GM11168 (cell line): ENCODE measurements around the gene LRP8.

ENCODE experiments used
- in situ Hi-C: fragments of 300-500 bp; cut with MboI; formaldehyde crosslinking; loops from one replicate; pipeline ENCODE4 v1.12.0; 2022; ENCODE audit warnings: low sequenced_read_pairs; ENCODE audit not compliant: unreplicated experiment

LRP8 gene

GRCh38 chr1:53328009-53328461, at the start of gene LRP8:
LRP8 (minus strand) TSS chr1:53328070; CDS start chr1:53327912, 158 bp downstream.
- in situ Hi-C loops = no loop called here

GRCh38 chr1:53377438-53377841, 49.6 kb upstream of the LRP8 start:
- in situ Hi-C loops = no loop called here

- in situ Hi-C loops = no loop called here
Observed at GRCh38 chr1:53376742-53377437, 49.0 kb upstream of the LRP8 start.

DNA sequence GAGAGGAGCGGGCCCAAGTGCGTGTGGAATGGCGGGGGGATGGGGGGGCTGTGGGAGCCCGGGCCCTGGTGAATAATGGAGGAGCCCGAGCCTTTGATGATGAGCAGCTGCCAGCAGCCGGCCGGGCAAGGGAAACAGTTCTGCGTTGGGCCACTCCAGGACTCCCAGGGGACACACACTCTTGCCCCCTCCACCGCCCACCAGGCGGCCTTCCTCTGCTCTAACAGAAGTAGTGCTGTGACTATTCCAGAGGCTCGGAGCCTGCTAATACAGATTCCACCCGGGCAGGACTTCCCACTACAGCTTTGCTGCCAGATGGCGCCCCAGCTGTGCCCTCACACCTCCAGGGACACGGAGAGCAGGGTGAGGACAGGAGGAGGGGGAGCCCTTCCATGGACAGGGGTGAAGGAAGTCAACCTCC, 48.2 kb upstream of the LRP8 start:
- in situ Hi-C loops = no loop called here

- in situ Hi-C loops = no loop called here
Observed at GRCh38 chr1:53375440-53375839, 47.6 kb upstream of the LRP8 start.

GRCh38 chr1:53373246-53373645, 45.4 kb upstream of the LRP8 start:
- in situ Hi-C loops = no loop called here

- in situ Hi-C loops = no loop called here
Observed at GRCh38 chr1:53372501-53372951, 44.7 kb upstream of the LRP8 start.

- in situ Hi-C loops = no loop called here
Observed at GRCh38 chr1:53371851-53372250, 44.0 kb upstream of the LRP8 start.

GRCh38 chr1:53371121-53371666, 43.3 kb upstream of the LRP8 start:
- in situ Hi-C loops = no loop called here

- in situ Hi-C loops = no loop called here
Observed at GRCh38 chr1:53370369-53370961, 42.6 kb upstream of the LRP8 start.

GRCh38 chr1:53369761-53370160, 41.9 kb upstream of the LRP8 start:
- in situ Hi-C loops = no loop called here

GRCh38 chr1:53369034-53369750, 41.3 kb upstream of the LRP8 start:
- in situ Hi-C loops = no loop called here

GRCh38 chr1:53368314-53369033, 40.6 kb upstream of the LRP8 start:
- in situ Hi-C loops = no loop called here

DNA sequence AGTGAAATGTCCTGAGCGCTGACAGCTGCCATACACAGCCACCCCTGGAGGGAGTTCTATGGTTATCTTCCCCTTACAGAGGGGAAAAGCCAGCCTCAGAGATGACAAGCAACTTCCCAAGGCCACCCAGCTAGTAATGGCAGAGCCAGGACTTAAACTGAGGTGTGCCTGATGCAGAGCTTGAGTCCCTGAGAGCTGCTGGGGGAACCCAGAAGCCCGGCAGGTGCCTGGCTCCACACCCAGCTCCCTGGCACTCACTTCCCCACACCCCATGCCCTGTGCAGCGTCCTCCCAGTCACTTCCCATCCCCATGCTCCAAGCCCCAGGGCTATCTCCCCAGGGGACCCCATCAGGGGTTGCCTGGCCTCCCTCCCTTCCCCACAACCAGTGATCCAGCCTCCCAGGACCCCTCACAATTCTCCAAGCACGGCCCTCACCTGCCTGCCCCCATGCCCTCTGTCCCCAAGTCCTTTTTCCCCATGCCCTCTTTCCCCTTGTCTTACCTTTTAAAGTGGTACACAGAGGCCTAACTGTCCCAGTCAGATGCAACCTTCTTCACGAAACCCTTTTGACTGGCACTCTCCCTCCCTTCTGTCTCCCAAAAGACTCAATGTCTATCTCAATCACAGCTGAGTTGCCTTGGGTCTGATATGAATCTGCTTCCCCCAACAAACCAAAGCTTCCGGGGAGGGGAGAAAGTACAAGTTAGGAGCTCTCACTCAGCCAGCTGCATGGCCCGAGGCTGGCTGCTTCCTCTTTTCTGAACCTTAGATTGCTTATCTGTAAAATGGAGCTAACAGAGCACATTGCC, 39.8 kb upstream of the LRP8 start:
- in situ Hi-C loops = no loop called here

DNA sequence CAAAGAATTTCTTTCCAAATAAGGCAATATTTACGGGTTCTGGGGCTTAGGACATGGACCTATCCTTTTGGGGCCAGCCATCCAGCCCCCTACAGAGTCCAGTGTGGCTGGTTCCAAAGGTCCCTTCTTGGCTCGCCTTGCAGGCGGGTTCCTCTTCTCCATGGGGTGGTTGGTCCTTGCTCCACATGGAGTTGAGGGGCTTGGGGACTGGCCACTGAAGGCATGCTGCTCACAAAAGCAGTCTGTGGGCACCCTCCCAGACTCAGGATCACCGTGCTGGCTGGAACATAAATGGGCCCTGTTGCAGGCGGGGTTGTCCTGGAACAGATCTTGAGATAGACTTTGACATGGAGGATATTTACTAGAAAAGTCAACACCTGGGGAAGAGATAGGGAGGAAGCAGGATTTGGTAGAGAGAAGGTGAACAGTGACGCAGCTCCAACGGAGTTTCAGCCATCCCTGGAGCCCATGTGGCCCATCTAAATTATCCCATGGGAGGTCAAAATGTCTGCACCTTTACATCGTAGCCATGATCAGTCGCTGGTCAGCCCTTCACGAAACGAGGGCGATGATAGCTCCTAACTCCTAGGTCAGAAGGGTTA, 39.1 kb upstream of the LRP8 start:
- in situ Hi-C loops = no loop called here

DNA sequence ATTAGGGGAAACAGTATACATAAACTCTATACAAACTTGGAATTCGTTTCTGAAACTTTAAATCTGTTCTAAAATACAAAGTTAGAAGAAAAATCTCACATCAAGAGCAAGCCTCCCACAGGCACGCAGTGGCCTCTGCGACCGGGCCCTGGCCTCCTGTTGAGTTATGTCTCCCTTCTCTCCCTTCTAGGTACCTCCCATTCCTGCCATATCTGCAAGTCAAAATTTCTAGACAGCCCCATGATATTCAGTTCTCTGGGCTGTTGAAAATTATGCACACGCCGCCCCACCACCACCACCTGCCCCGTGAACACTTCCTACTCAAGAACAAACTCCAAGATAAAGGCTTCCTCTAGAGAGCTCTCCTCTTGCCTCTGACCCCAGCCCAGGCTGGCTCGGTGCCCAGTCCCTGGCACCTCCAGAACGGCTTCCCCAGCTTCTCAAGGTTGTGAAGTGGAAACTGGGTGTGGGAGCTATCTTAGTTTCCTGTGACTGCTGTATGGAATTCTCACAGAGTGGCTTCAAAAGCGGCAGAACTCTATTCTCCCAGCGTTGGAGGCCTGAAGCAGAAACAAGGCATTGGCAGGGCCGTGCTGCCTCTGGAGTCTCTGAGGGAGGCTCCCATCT, 37.7 kb upstream of the LRP8 start:
- in situ Hi-C loops = no loop called here

GRCh38 chr1:53362851-53363642, 35.2 kb upstream of the LRP8 start:
- in situ Hi-C loops = no loop called here

GRCh38 chr1:53362270-53362669, 34.4 kb upstream of the LRP8 start:
- in situ Hi-C loops = no loop called here
